Ishikawa (cell line): ENCODE data around the gene DEPDC5.

Experiments
- CREB1 ChIP-seq: IDR thresholded peaks from 2 replicates; pipeline ENCODE4 v1.6.1; 2012; ENCODE audit warnings: low read depth
- EP300 ChIP-seq: IDR thresholded peaks from 2 replicates; pipeline ENCODE4 v1.6.1; 2012; ENCODE audit warnings: borderline replicate concordance
- RAD21 ChIP-seq: IDR thresholded peaks from 2 replicates; pipeline ENCODE4 v1.6.1; 2012; ENCODE audit warnings: low read depth
- TAF1 ChIP-seq: IDR thresholded peaks from 2 replicates; pipeline ENCODE4 v1.6.1; 2012; ENCODE audit warnings: low read depth, mild to moderate bottlenecking
- YY1 ChIP-seq: IDR thresholded peaks from 2 replicates; pipeline ENCODE4 v1.6.1; 2012; ENCODE audit warnings: low read depth
- ZBTB7A ChIP-seq: IDR thresholded peaks from 2 replicates; pipeline ENCODE4 v1.6.1; 2012; ENCODE audit warnings: low read depth
- TF ChIP-seq, protein P1 (sequence below): IDR thresholded peaks from 2 replicates; pipeline ENCODE4 v1.6.1; 2012; ENCODE audit warnings: low read depth, mild to moderate bottlenecking
- TF ChIP-seq, protein P2 (sequence below): IDR thresholded peaks from 2 replicates; pipeline ENCODE4 v1.6.1; 2012

DNA sequence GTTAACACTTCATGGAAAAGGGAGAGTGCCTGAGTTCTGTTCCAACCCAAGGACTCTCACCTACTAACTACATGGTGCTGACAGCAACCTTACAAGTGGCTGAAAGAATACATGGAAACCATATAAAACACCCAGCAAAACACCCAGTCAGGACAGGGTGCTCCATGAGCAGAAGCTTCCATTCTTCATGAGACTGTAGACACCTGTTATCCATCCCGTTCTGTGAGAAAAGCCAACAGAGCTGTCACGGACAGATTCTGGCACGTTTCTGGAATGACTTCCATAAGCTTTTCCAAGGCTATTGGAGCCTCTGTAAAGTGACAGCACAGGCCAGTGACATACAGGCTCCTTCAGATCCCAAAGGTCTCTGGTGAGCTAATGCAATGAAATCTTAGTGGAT is 27.1 kb upstream of the DEPDC5 start:
- TF ChIP-seq CREB1: no peak
- TF ChIP-seq YY1: no peak
- no peak for TF ChIP-seq ZBTB7A
- TF ChIP-seq, protein P1, sequence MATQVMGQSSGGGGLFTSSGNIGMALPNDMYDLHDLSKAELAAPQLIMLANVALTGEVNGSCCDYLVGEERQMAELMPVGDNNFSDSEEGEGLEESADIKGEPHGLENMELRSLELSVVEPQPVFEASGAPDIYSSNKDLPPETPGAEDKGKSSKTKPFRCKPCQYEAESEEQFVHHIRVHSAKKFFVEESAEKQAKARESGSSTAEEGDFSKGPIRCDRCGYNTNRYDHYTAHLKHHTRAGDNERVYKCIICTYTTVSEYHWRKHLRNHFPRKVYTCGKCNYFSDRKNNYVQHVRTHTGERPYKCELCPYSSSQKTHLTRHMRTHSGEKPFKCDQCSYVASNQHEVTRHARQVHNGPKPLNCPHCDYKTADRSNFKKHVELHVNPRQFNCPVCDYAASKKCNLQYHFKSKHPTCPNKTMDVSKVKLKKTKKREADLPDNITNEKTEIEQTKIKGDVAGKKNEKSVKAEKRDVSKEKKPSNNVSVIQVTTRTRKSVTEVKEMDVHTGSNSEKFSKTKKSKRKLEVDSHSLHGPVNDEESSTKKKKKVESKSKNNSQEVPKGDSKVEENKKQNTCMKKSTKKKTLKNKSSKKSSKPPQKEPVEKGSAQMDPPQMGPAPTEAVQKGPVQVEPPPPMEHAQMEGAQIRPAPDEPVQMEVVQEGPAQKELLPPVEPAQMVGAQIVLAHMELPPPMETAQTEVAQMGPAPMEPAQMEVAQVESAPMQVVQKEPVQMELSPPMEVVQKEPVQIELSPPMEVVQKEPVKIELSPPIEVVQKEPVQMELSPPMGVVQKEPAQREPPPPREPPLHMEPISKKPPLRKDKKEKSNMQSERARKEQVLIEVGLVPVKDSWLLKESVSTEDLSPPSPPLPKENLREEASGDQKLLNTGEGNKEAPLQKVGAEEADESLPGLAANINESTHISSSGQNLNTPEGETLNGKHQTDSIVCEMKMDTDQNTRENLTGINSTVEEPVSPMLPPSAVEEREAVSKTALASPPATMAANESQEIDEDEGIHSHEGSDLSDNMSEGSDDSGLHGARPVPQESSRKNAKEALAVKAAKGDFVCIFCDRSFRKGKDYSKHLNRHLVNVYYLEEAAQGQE: no peak
- no peak for TF ChIP-seq TAF1
- TF ChIP-seq EP300: no peak
- TF ChIP-seq, protein P2, sequence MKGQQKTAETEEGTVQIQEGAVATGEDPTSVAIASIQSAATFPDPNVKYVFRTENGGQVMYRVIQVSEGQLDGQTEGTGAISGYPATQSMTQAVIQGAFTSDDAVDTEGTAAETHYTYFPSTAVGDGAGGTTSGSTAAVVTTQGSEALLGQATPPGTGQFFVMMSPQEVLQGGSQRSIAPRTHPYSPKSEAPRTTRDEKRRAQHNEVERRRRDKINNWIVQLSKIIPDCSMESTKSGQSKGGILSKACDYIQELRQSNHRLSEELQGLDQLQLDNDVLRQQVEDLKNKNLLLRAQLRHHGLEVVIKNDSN: no peak
- no peak for TF ChIP-seq RAD21
